Stimulated activated CD8-positive, alpha-beta memory T cell treated with anti-CD3 and anti-CD28 coated beads, Interleukin-7, amount 100 ng/mL, for 48 hours (primary cell): ENCODE measurements around the gene FCMR.

Experiments
- DNase-seq, 2 donors: peaks; one replicate each; pipeline ENCODE4 v3.0.0-alpha.2; 2020; ENCODE audit warnings: low read depth in 1 of 2; ENCODE audit errors: extremely low read depth in 1 of 2

FCMR gene

DNA sequence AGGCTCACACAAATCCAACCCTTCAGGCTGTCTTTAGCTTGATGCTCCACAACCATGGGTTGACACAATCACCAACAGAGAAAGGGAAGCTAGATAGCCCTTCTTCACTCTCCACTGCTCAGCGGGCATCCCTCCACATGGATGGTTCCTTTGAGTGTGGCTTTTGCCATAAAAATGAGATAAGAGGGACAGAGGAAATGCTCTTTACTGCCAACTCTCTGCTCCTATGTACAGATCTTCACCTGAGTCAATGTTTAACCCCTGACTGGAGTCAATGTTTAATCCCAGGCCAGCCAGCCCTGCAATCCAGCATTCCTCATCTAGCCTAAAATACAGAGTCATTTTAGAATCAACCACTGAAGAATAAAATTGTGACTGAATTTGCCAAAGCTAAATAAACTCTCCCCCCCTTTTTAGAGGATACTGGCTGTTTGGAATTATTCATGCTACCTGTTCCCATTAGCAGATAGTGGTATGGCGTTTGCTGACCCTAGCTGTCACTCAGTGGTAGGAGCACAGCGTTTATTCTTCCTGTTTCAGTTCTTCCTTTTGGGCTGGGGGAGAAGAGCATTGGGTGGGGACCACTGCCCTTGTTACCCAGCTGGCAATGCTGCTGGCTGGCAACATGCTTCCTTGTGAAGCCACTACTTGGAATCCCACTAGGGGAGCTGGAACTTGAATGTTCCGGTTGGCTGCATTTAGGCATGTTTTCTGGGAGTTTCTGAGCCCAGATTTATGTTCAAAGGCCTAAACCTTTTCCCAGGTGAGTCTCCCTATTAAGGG, 29.8 kb upstream of the FCMR start:
- DNase-seq = no peak

DNA sequence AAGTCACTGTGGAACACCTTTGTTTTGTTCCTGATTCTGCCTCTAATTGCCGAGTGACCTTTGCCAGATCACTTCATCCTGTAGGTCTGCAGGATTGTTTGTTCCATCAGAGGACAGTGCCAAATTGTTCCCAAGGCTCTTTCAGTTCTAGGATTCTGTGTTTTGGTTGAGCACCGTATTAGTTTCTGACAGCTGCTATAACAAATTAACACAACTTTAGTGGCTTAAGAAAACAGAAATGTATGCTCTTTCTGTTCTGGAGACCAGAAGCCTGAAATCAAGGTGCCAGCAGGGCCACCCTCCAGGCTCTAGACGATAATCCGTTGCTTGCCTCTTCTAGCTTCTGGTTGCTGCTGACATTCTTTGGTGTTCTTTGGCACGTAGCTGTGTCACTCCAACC, 27.9 kb upstream of the FCMR start:
- no peak for DNase-seq

DNA sequence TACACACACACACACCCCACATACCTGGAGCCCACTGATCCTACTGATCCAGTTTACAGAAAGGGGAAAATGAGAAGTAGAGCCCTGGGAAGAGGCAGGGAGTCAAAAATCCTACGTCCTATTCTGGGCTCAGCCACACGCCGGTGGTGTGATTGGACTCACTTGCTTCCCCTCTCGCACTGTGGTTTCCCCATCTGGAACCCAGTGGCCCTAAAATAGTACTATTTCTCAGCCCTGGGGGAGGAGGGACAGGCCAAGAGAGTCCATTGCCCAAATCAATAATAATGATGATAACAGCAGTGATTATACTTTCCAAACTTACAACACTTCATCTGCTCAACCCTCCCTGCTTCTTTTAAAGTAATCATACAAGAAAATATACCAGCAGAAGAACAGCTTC, 27.5 kb upstream of the FCMR start:
- DNase-seq = no peak

DNA sequence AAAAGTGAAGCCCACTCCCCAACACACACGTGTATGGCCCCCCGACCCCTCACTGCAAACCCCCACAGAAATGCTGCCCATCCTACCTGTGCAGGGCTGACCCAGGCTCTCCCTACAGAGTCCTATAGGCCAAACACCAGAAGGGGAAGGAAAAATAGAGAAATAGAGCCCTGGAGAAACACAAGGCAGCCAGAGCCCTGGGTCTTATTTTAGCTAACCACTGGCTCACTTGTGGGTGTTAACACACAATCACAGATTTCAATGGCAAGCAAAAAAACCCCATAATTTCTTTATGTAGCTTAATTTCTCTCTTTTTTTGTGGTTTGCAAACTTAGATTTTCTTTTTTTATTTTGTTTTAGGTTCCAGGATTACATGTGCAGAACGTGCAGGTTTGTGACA, 25.5 kb upstream of the FCMR start:
- DNase-seq = no peak

DNA sequence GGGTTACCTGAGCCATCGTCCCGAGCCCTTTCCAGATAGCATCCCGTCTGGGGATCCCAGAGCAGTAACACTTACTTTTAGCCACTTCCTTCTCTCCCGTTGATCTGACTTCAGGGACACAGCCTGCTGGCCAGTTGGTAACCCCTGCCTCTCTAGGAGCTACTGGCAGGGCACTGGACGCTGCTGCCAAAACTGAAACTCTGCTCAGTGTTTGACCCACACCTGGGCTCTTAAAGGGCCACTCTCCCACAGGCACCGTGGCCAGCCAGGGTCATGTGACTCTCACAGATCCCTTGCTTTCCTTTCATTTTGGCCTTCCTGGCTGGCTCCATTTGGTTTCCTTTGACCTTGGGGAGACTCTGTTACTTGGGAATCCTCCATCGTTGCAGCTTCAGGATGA, 24.5 kb upstream of the FCMR start, which contains the start of gene PIGR:
TSS of gene PIGR (minus strand) at position 206 of the 400 bp plus-strand sequence. CDS start 5,935 bp downstream, outside the sequence.
- no peak for DNase-seq

DNA sequence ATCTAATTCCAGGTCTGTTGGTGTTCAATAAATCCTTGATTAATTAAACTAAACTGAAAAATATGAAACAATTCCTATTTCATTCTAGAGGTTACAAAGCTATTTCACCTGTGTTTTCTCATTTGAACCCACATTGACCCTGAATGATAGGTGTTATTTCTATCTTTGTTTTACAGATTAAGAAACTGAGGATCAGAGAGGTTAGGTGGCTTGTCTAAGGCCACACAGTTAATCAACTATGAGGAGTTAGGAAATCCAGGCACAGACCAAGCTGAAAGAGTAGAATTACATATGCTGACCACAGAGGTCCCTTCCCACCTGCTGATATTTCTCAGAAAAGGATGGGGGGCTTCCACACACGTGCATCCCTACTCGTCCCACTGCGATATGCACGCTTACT, 24.0 kb upstream of the FCMR start:
- no peak for DNase-seq

DNA sequence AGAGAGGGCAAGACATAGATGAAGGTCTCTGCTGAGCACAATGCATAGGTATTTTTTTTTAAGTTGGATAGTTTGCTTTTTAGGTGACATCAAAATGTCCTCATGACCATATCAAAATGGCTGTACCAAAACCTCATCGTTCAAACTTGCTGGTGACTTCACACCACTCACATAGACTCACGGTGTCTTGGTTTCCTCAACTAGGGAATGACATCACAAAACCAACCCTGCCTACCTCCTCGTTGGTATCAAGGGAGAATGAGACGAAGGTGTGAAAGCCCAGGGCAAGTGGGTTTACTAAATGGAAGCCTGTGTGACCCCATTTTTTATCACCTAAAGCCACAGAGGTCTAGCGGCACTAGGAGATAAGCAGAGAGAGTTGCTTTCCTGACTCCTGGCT, 23.0 kb upstream of the FCMR start:
- DNase-seq = no peak

DNA sequence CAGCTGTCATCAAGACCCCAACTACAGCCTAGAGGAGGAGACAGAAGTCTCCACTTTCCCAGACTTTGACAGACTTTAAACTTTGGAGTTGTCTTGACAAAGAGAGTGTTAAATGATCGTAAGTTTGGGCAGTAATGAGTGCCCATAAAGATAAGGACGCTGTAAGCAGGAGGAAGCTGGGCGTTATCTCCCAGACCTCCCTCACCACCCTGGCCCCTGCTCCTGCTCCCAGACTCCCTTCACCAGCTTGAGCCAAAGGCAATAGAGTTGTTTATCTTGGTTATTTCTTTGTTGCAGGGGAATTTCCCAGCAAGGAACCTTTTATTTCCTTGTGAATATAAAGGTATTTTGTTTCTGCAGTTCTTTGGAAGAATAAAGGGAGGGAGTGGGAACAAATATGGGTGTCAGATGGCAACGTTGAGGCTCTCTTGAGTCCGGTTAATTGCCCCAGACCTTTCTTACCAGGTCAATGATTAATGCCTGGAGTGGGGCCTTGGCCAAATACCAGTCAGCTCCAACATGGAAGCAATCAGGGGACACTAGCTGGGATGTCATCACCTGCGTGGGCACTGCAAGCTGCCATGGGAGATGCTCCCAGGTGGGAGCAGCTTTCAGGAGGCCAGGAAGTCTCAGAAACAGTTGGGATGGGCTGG, 20.2 kb upstream of the FCMR start:
- DNase-seq = no peak

DNA sequence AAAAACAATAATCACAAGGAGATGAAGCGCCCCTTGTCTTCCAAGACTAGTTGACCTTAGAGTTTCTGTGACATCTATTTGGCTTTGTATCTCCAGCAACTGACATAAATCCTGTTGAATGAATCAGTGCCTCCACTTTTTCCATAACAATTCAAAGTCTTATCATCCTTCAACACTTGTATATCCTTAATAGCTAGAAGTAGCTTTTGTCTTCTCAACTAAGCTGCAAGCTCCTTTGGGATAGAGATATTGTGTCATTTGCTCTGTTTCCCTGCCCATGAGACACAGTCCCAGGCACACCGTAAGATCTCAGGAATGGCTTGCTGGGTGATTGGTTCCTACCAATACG, 18.8 kb upstream of the FCMR start:
- DNase-seq = no peak

DNA sequence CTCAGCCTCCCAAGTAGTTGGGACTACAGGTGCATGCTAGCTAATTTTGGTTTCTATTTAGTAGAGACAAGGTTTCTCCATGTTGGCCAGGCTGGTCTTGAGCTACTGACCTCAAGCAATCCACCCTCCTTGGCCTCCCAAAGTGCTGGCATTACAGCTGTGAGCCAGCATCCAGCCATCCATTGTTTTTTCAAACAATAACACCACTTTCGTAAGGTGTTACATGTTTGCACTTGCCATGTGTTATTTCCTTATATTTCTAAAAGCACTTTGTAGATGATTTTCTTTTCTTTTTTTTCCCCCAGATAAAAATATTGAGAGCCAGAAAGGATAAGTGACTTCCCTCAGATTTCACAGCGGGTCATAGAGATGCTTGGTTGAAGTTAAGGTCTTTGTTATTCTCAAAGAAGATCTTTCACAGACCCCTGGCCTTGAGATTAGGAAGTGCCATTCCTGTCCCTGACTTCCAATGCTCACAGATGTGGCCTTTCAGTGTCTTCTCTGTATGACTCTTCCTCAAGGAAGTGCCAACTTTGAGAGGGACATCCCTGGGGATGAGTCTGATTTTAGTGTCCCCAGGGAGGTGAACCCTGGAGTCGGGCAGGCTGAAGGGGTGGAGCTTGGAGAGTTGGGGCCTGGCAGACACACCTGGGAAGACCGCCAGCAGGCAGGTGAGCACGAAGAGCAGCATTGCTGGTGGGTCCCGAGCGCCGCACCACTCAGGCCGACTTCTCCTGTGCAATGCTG, 18.3 kb upstream of the FCMR start:
- no peak for DNase-seq

DNA sequence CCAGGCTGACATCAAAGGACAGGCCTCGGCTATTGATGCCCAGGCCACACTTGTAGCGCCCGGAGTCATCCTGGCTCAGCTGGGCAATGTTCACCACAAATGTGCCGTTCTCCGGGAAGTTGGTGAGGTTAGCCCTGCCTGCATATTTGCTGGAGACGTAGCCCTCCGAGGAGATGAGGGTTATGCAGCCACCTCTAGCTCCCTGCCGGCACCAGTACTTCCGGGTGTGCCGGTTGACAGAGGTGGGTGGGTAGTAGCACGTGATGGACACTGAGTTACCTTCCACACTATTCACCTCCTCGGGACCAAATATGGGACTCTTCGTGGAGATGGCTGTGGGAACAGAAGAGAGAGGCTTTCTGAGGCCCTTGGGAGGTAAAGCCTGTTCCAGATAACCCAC, 17.4 kb upstream of the FCMR start:
- DNase-seq = no peak

DNA sequence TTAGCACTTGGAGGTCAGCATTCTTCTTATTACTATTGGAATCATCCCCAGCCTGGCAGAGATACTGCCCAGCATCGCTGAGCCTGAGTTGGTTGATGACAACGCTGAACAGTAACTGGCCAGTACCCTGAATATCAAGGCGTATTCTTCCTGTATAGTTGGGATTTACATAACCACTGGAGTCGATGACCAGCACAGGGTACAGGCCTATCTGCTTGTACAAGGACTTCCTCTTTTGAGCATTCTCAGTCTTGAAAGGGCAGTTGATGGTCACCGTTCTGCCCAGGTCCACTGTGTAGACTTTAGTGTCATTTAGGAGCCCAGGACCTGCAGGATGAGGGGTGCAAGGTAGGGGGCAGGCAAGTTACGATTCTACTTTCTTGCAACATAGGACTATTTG, 15.7 kb upstream of the FCMR start:
- DNase-seq = no peak

DNA sequence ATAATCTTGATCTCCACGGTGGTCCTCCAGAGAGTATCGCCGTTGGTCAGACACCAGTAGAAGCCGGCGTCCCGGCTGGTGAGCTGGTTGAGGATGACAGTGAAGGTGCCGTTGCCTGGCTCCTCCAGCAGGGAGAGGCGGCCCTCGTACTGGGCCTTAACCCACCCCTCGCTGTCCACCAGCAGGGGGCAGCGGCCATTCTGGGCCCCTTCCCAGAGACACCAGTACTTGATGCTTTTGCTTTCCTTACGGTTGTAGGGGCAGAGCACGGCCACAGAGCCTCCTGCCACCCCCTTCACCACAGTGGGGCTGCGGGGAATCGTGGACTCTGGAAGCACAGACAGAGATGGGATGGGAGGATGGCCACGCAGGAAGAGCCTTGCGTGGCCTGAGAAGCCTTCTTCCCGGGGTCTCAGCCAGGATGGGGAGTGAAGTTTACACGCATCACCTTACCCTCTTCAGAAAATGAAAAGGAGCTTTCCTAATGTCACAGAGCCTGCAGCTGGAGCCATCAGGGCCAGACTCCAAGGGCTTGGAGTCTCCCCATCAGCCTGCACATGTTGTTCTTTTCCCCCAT, 13.8 kb upstream of the FCMR start:
- no peak for DNase-seq

DNA sequence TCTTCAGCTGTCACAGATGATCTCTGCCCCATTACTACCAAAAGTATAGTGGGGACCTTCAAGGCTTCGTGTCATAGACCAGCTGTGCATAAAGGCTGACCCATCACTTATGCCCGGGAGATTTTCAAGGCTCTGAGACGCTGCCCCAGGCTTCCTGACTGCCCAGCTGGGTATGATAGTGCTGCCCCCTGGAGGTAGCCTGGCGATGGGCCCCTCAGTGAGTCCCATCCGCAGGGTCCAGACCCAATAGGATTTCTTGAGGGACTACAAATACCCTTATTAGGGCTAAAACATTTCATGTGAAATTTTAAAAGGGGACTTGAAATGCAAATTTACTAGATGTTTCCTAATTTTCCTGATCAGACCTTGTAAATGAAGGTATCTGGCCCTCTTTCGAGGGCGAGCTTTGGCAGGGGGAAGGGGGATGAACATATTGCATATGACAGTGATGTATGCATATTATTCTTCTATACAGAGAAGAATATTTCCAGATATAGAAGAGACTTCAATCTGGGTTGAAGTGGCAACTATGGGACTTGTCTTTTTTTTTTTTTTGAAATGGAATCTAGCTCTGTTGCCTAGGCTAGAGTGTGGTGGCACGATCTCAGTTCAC, 11.7 kb upstream of the FCMR start:
- DNase-seq = peak in 1 of 2 donors; percentile 50

DNA sequence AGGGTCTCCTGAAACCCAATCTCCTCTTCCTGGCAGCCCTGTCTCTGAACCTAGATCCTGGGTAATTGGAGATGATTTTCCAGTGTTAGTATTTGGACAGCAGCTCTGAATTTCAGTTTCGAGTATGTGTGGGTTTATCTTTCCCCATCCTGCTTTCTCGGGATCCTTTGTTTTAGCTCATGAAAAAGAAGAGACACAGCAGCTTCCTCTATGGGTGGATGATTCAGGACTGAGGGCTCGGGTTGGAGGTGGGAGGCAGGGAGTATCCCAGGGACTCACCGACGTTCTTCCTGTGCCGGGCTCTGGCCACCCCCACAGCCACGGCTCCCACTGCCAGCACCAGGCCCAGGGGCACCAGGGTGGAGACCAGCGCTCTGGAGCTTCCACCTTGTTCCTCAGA, 10.4 kb upstream of the FCMR start:
- no peak for DNase-seq

DNA sequence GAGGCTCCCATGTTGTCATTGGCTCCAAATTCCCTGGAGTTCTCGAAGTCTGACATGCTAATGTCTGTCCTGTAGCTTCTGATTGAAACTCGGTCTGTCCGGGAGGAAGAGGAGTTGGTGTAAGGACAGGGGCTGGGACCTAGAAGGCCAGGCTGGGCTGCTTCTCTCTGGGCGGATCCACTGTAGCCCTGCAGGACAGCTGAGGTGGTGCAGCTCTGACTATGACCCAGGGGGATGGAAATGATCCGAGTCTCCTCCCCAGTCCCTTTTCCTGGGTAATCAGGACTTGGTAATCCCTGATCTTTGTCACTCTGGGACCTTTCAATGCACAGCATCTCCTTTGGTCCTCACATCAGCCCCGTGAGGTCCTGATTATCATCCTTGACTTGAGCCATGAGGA, 10.0 kb upstream of the FCMR start:
- DNase-seq = no peak

DNA sequence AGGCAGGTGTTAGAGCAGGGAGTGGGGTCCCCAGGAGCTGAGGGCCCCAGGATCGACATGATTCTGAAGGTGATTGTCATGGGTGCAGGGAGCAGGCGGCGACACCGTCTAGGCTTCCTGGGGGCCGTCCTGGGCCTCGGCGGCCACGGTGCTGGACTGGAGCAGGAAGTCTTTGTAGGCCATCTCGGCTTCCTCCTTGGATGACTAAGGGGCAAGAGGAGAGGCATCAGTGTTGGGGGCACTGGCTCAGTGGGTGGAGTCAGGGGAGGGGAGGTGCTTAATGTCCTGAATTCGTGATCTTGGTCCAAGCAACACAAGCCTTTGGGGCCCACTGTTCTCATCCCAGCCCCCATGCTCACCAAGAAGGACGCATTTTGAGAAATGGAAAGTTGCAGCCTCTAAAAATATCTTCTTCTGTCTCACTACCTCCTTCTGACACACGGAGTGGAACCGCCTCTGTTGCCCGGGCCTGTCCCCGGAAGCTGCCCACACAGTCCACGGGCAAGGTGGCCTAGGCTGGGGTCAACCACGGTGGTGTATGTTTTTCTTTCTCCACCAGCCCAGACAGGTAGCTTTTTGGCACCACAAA, 8.6 kb upstream of the FCMR start:
- DNase-seq = peak; percentile 49 to 63

DNA sequence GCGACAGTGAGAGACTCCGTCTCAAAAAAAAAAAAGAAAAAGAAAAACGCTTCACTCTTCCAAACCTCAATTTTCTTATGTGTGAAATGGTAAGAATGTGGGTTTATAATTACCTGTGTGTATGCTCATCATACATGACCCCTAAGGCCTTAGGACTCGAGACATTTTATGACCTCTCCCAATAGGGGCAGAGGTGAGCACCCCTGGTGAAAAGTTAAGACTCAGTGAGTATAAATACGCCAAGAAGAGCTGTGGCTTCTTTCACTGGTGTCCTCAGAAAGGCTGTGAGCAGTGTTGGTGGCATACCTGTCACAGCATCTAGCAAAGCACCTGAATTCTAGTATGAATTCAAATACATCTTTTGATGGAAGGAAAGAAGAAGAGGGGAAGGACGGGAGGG, 7.8 kb upstream of the FCMR start:
- DNase-seq = no peak

DNA sequence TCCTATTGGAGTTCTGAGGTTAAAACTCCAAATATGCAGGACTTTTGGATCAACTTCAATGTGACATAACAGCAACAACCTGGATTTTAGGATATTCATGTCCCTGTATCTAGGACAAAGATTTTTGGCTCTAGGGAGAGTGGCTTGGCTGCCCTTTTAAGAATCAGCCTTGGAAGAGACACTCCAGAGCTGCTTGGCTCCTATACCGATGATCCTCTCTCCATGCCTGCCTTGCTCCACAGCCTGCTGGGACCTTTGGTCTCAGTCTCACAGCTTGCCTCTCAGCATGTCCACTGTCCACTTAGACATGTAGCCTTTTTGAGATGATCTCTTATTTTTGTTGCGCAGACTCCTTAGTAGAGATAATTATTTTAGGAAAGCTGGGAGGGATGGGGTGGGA, 4.5 kb upstream of the FCMR start:
- DNase-seq = no peak

DNA sequence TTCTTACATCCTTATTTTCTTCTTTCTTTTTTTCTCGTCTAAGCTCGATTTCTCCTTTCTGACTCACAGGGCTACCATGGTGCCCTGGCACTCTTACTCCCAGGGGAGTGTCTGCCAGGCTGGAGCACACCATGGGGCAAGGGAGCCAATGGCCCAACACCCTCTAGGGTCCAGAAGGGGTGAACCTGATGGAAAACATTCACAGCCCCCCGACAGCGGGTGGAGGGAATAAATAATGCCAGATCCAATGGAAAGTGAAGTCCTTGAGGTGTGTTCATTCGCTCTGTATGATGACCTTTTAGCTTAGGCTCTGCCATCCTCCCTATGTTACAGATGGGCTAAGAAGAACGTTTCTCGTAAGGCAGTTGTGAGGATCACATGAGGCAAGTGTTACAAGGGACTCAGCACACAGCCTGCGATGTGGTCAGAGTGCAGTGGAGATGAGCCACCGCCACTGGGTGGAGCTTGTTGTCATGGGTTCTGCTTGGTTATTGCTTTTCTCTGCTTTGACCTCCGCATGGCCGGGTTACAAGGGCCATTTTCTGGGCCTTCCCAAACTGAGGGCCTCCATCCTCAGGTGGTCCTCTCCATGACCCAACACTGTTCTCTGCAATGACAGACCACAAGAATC, 3.5 kb upstream of the FCMR start:
- peak; percentile 44 to 69 for DNase-seq
